IMR-90 (cell line): Measurements from ENCODE around the gene LPAR2. TPM values are rescaled to one million over a fixed set of nuclear protein-coding genes. Genes with fewer than 3 reads are reported as not detected.

Experiments
- ATAC-seq: fragments of 200-7000 bp; cut with Tn5 transposase; 2 replicates; pipeline ENCODE4 v1.9.1; 2020; ENCODE audit warnings: low read depth, mild to moderate bottlenecking, moderate library complexity
- BruUV-seq: library from RNA; stranded (reverse); fragments of 400-500 nt; replicated peaks from 2 replicates; lab custom pipeline; 2021; lab: Mats Ljungman, UMichigan
- CTCF ChIA-PET: fragments of 300-600 bp; formaldehyde crosslinking; extraction: SDS; loops from one replicate; lab custom pipeline; 2021; ENCODE audit warnings: antibody characterized with exemption; lab: Yijun Ruan, JAX
- POLR2A ChIA-PET: fragments of 300-600 bp; sonication (Branson Sonifier 250); formaldehyde crosslinking; loops from one replicate; lab custom pipeline; 2022; ENCODE audit warnings: antibody characterized with exemption; ENCODE audit not compliant: unreplicated experiment; lab: Charles Lee
- DNase-seq: peaks from one replicate; pipeline ENCODE4 v3.0.0; 2013
- H2AFZ ChIP-seq: replicated peaks from 2 replicates; pipeline ENCODE3; 2013; ENCODE audit warnings: low read length, mild to moderate bottlenecking; ENCODE audit not compliant: poor library complexity
- H2AK5ac ChIP-seq: 2 replicates; pipeline ENCODE4 v1.6.1; 2013; ENCODE audit warnings: low read depth, low read length, inconsistent platforms
- H2AK9ac ChIP-seq: replicated peaks from 2 replicates; pipeline ENCODE3; 2013; ENCODE audit warnings: mild to moderate bottlenecking, low read depth, low read length, moderate library complexity; ENCODE audit not compliant: poor library complexity
- H2BK120ac ChIP-seq: 2 replicates; pipeline ENCODE4 v1.6.1; 2013; ENCODE audit warnings: low read depth, low read length, inconsistent platforms
- H2BK15ac ChIP-seq: 3 replicates; pipeline ENCODE4 v1.6.1; 2013; ENCODE audit warnings: low read depth, low read length, inconsistent platforms
- H2BK20ac ChIP-seq: 2 replicates; pipeline ENCODE4 v1.6.1; 2013; ENCODE audit warnings: low read depth, mild to moderate bottlenecking, inconsistent platforms, low read length, moderate library complexity
- H2BK5ac ChIP-seq: 2 replicates; pipeline ENCODE4 v1.6.1; 2013; ENCODE audit warnings: mild to moderate bottlenecking, low read depth, low read length, inconsistent platforms; ENCODE audit not compliant: poor library complexity, severe bottlenecking
- H3K14ac ChIP-seq: replicated peaks from 2 replicates; pipeline ENCODE4 v1.6.1; 2013; ENCODE audit warnings: low read depth, low read length, inconsistent platforms
- H3K18ac ChIP-seq: 2 replicates; pipeline ENCODE4 v1.6.1; 2013; ENCODE audit warnings: low read depth, low read length, control low read depth
- H3K23ac ChIP-seq: 2 replicates; pipeline ENCODE4 v1.6.1; 2013; ENCODE audit warnings: low read depth, low read length, inconsistent platforms
- H3K27ac ChIP-seq: 2 replicates; pipeline ENCODE4 v1.5.1; 2013; ENCODE audit warnings: mild to moderate bottlenecking, control low read depth, low read length; ENCODE audit not compliant: insufficient read depth
- H3K27me3 ChIP-seq: 2 replicates; pipeline ENCODE4 v1.6.1; 2013; ENCODE audit warnings: low read length; ENCODE audit not compliant: control insufficient read depth, insufficient read depth
- H3K36me3 ChIP-seq: 2 replicates; pipeline ENCODE4 v1.6.1; 2013; ENCODE audit warnings: low read length, mixed read lengths; ENCODE audit not compliant: control insufficient read depth, insufficient read depth
- H3K4ac ChIP-seq: 2 replicates; pipeline ENCODE4 v1.6.1; 2013; ENCODE audit warnings: low read depth, low read length, inconsistent platforms
- H3K4me1 ChIP-seq: 2 replicates; pipeline ENCODE4 v1.6.1; 2013; ENCODE audit warnings: low read length, mixed read lengths; ENCODE audit not compliant: control insufficient read depth, insufficient read depth
- H3K4me2 ChIP-seq: 2 replicates; pipeline ENCODE4 v1.6.1; 2013; ENCODE audit warnings: low read depth, mild to moderate bottlenecking, control low read depth, low read length, moderate library complexity
- H3K4me3 ChIP-seq: 2 replicates; pipeline ENCODE4 v1.5.1; 2013; ENCODE audit warnings: low read depth, mild to moderate bottlenecking, control low read depth, low read length, moderate library complexity; ENCODE audit not compliant: insufficient read depth
- H3K56ac ChIP-seq: 2 replicates; pipeline ENCODE4 v1.6.1; 2013; ENCODE audit warnings: low read length, inconsistent platforms; ENCODE audit not compliant: insufficient read depth; ENCODE audit errors: extremely low read depth
- H3K79me1 ChIP-seq, 2 experiments: 2 replicates each; pipeline ENCODE4 v1.6.1; 2013; ENCODE audit warnings: low read length in 2 of 2, inconsistent platforms in 1 of 2, low read depth in 1 of 2
- H3K9ac ChIP-seq: 2 replicates; pipeline ENCODE4 v1.6.1; 2013; ENCODE audit warnings: low read depth, low read length, control low read depth
- H3K9me1 ChIP-seq: 2 replicates; pipeline ENCODE4 v1.6.1; 2013; ENCODE audit warnings: low read length, inconsistent platforms; ENCODE audit not compliant: insufficient read depth
- H3K9me3 ChIP-seq: 2 replicates; pipeline ENCODE4 v1.6.1; 2013; ENCODE audit warnings: low read length; ENCODE audit not compliant: control insufficient read depth, insufficient read depth
- H4K20me1 ChIP-seq: 2 replicates; pipeline ENCODE4 v1.6.1; 2013; ENCODE audit warnings: low read length, inconsistent platforms; ENCODE audit not compliant: insufficient read depth
- H4K5ac ChIP-seq: 2 replicates; pipeline ENCODE4 v1.6.1; 2013; ENCODE audit warnings: mild to moderate bottlenecking, low read depth, low read length, control low read depth
- H4K8ac ChIP-seq, 2 experiments: 2 replicates each; pipeline ENCODE4 v1.6.1; 2013; ENCODE audit warnings: low read depth in 2 of 2, low read length in 2 of 2, control low read depth in 1 of 2, inconsistent platforms in 1 of 2
- H4K91ac ChIP-seq: 2 replicates; pipeline ENCODE4 v1.6.1; 2013; ENCODE audit warnings: low read depth, low read length, inconsistent platforms; ENCODE audit not compliant: insufficient read depth
- BHLHE40 ChIP-seq: fragments of 150-350 bp; IDR thresholded peaks from 2 replicates; pipeline ENCODE4 v1.6.1; 2016; ENCODE audit warnings: mild to moderate bottlenecking, low read depth, low read length
- CEBPB ChIP-seq: IDR thresholded peaks from 2 replicates; pipeline ENCODE4 v1.6.1; 2012; ENCODE audit warnings: low read depth, low read length, improper control_type of control experiment
- CHD1 ChIP-seq: IDR thresholded peaks from 2 replicates; pipeline ENCODE4 v1.6.1; 2012; ENCODE audit warnings: low read depth, low read length, improper control_type of control experiment
- CTCF ChIP-seq: conservative IDR thresholded peaks from 2 replicates; pipeline ENCODE4 v1.5.1; 2012; ENCODE audit warnings: mild to moderate bottlenecking, low read depth, low read length, improper control_type of control experiment
- ELK1 ChIP-seq: fragments of 150-350 bp; IDR thresholded peaks from 2 replicates; pipeline ENCODE4 v1.6.1; 2016; ENCODE audit warnings: low read depth, mild to moderate bottlenecking, low read length, moderate library complexity, borderline replicate concordance
- FOS ChIP-seq: fragments of 150-350 bp; IDR thresholded peaks from 2 replicates; pipeline ENCODE4 v1.6.1; 2016; ENCODE audit warnings: low read depth, low read length
- MAFK ChIP-seq: IDR thresholded peaks from 2 replicates; pipeline ENCODE4 v1.6.1; 2012; ENCODE audit warnings: low read depth, low read length, improper control_type of control experiment
- MAZ ChIP-seq: IDR thresholded peaks from 2 replicates; pipeline ENCODE4 v1.6.1; 2012; ENCODE audit warnings: low read depth, mild to moderate bottlenecking, low read length, improper control_type of control experiment, moderate library complexity, borderline replicate concordance
- MXI1 ChIP-seq: IDR thresholded peaks from 2 replicates; pipeline ENCODE4 v1.6.1; 2012; ENCODE audit warnings: low read depth, mild to moderate bottlenecking, low read length, moderate library complexity, borderline replicate concordance
- NFE2L2 ChIP-seq: fragments of 150-350 bp; IDR thresholded peaks from 2 replicates; pipeline ENCODE4 v1.6.1; 2016; ENCODE audit warnings: low read depth, mild to moderate bottlenecking, low read length
- POLR2A ChIP-seq: IDR thresholded peaks from 2 replicates; pipeline ENCODE4 v1.6.1; 2012; ENCODE audit warnings: mild to moderate bottlenecking, low read depth, low read length
- RAD21 ChIP-seq: IDR thresholded peaks from 2 replicates; pipeline ENCODE4 v1.6.1; 2012; ENCODE audit warnings: low read length, improper control_type of control experiment
- RCOR1 ChIP-seq: IDR thresholded peaks from 2 replicates; pipeline ENCODE4 v1.6.1; 2012; ENCODE audit warnings: mild to moderate bottlenecking, low read length, improper control_type of control experiment; ENCODE audit not compliant: insufficient replicate concordance
- RFX5 ChIP-seq: IDR thresholded peaks from 2 replicates; pipeline ENCODE4 v1.8.0; 2012; ENCODE audit warnings: low read depth, mild to moderate bottlenecking, low read length, moderate library complexity
- SMC3 ChIP-seq: fragments of 150-350 bp; IDR thresholded peaks from 2 replicates; pipeline ENCODE4 v1.6.1; 2016; ENCODE audit warnings: low read depth, mild to moderate bottlenecking, antibody characterized with exemption, low read length, moderate library complexity
- USF2 ChIP-seq: fragments of 150-350 bp; IDR thresholded peaks from 2 replicates; pipeline ENCODE4 v1.6.1; 2017; ENCODE audit warnings: mild to moderate bottlenecking, antibody characterized with exemption, low read length, low read depth
- WGBS, 2 experiments: methylation state at CpG; one replicate each; pipeline versions ENCODE4 v1.1.5 to v1.1.7; 2013; ENCODE audit warnings: missing lambda C conversion rate in 2 of 2; ENCODE audit not compliant: insufficient read length in 1 of 2; ENCODE audit errors: extremely low coverage in 2 of 2; 5-methylcytosine and 5-hydroxymethylcytosine counted together
- dilution Hi-C: fragments of 300-500 bp; cut with HindIII; formaldehyde crosslinking; loops from one replicate; pipeline ENCODE4 v1.14.3; 2018; ENCODE audit warnings: low sequenced_read_pairs; ENCODE audit not compliant: unreplicated experiment
- in situ Hi-C: fragments of 300-500 bp; cut with MboI; formaldehyde crosslinking; loops from 3 replicates; pipeline ENCODE4 v1.14.3; 2019; ENCODE audit warnings: low sequenced_read_pairs, inconsistent platforms, mixed read lengths
- intact Hi-C: fragments of 100-400 bp; cut with micrococcal nuclease; formaldehyde crosslinking; loops from 2 replicates; pipeline ENCODE4 v1.10.0; 2022
- polyA plus RNA-seq, 3 experiments: library from polyadenylated mRNA; depleted of rRNA; stranded (reverse); fragments of >200 nt; gene quantifications; 2 replicates each; pipeline ENCODE4 v1.2.3, GENCODE V29; 2012; ENCODE audit warnings: low replicate concordance in 1 of 3
- total RNA-seq: library from RNA; depleted of rRNA; stranded (reverse); fragments of >200 nt; gene quantifications from 2 replicates; pipeline ENCODE4 v1.2.3, GENCODE V29; 2012

LPAR2 gene
- total and polyA plus RNA-seq, 2 of the 4 experiments (the other 2 are of a cell fraction), result under 0.01 to 5.4 TPM

- no peak for ATAC-seq
- no peaks in the 10 kb centered on the region for H3K9me3 ChIP-seq
- DNase-seq, result no peak
- H4K5ac ChIP-seq, result no peak overlapping the region
- in situ Hi-C loops (loop anchor here (25.0 kb wide), 1 partner anchor 250 kb away; no protein-coding TSS in a partner anchor), dilution Hi-C loops (no loop called here), intact Hi-C loops (no loop called here)
- H3K27me3 ChIP-seq, result no peaks in the 10 kb centered on the region
- H3K23ac ChIP-seq, result no peak overlapping the region
- H2AFZ ChIP-seq, result no peak overlapping the region
- no peak overlapping the region for H3K18ac ChIP-seq
- H3K27ac ChIP-seq, result no peak overlapping the region
- H3K4me1 ChIP-seq, result no peaks in the 10 kb centered on the region
- no peak overlapping the region for H2BK120ac ChIP-seq
- no peak overlapping the region for H3K4me2 ChIP-seq
- 91% methylated on average over 12 of the region's 27 CpGs; no CpG with 5 or more reads in 1 of the 2 experiments for WGBS, 2 experiments
- no peak for TF ChIP-seq SMC3
- TF ChIP-seq CEBPB, result no peak
- TF ChIP-seq USF2, result no peak
- TF ChIP-seq FOS, result no peak
- TF ChIP-seq NFE2L2, result no peak
- TF ChIP-seq CHD1, result no peak
- no peak for TF ChIP-seq ELK1
- TF ChIP-seq RCOR1, result no peak
- TF ChIP-seq MAZ, result no peak
- TF ChIP-seq MAFK, result no peak
- TF ChIP-seq POLR2A, result no peak
- TF ChIP-seq RAD21, result no peak
- TF ChIP-seq BHLHE40, result no peak
- TF ChIP-seq RFX5, result no peak
- no peak for TF ChIP-seq MXI1
- TF ChIP-seq CTCF, result no peak
- H4K8ac ChIP-seq, result no peak overlapping the region
- no peak overlapping the region for H3K14ac ChIP-seq
- no peak overlapping the region for H2AK5ac ChIP-seq
- H3K56ac ChIP-seq, result no peak overlapping the region
- no TSS peak for BruUV-seq
- H2BK20ac ChIP-seq, result no peak overlapping the region
- no peak overlapping the region for H2AK9ac ChIP-seq
- H2BK5ac ChIP-seq, result no peak overlapping the region
- H2BK15ac ChIP-seq, result no peak overlapping the region
- ChIA-PET POLR2A (no interaction called here), CTCF (no interaction called here)
- no peak overlapping the region for H4K91ac ChIP-seq
- H3K9me1 ChIP-seq, result no peaks in the 10 kb centered on the region; the same call in 1 of the 2 replicates
- H3K4ac ChIP-seq, result no peak overlapping the region
- H3K9ac ChIP-seq, result no peak overlapping the region
- peaks cover 3 to 7% of the 10 kb centered on the region in 2 experiments for H3K79me1 ChIP-seq
- no peaks in the 10 kb centered on the region for H4K20me1 ChIP-seq
- H3K4me3 ChIP-seq, result no peak overlapping the region
- peaks cover 43% of the 10 kb centered on the region for H3K36me3 ChIP-seq
These were observed 9.1 kb upstream of the LPAR2 start for GRCh38 chr19:19637186-19637522.
